Measurements from ENCODE around the gene PODXL2.

Gene PODXL2

GRCh38 chr3:127612966-127613365 lies 16.0 kb upstream of the PODXL2 start:
- no peak for TF ChIP-seq CTCF (conservative IDR thresholded peaks at IDR 0.05; ENCODE audit: low read depth, low read length)
- DNase-seq (ENCODE audit: low read depth): no peak
- no peak overlapping the region for H3K4me3 ChIP-seq (ENCODE audit: low read length)

- no peak for DNase-seq (ENCODE audit: low read depth)
- TF ChIP-seq CTCF (conservative IDR thresholded peaks at IDR 0.05; ENCODE audit: low read depth, low read length): no peak
- H3K4me3 ChIP-seq (ENCODE audit: low read length): no peak overlapping the region
Measured at GRCh38 chr3:127613406-127613805, 15.6 kb upstream of the PODXL2 start.

GRCh38 chr3:127614928-127615589 lies 13.9 kb upstream of the PODXL2 start:
- no peak for DNase-seq (ENCODE audit: low read depth)
- TF ChIP-seq CTCF (conservative IDR thresholded peaks at IDR 0.05; ENCODE audit: low read depth, low read length): no peak
- H3K4me3 ChIP-seq (ENCODE audit: low read length): no peak overlapping the region

- no peak overlapping the region for H3K4me3 ChIP-seq (ENCODE audit: low read length)
- no peak for TF ChIP-seq CTCF (conservative IDR thresholded peaks at IDR 0.05; ENCODE audit: low read depth, low read length)
- DNase-seq (ENCODE audit: low read depth): no peak
Measured at GRCh38 chr3:127615631-127616305, 13.2 kb upstream of the PODXL2 start.

GRCh38 chr3:127616836-127617605 lies 12.0 kb upstream of the PODXL2 start:
- TF ChIP-seq CTCF (conservative IDR thresholded peaks at IDR 0.05; ENCODE audit: low read depth, low read length): no peak
- H3K4me3 ChIP-seq (ENCODE audit: low read length): no peak overlapping the region
- no peak for DNase-seq (ENCODE audit: low read depth)

- no peak for DNase-seq (ENCODE audit: low read depth)
- no peak overlapping the region for H3K4me3 ChIP-seq (ENCODE audit: low read length)
- TF ChIP-seq CTCF (conservative IDR thresholded peaks at IDR 0.05; ENCODE audit: low read depth, low read length): no peak
Measured at GRCh38 chr3:127618891-127619290, 10.1 kb upstream of the PODXL2 start.
